Epithelial cell of proximal tubule (primary cell): ENCODE measurements around the gene UBN1. TPM values are rescaled to one million over a fixed set of nuclear protein-coding genes. Genes with fewer than 3 reads are reported as not detected.
"Not testable (repeated sequence)": the region's sequence is repeated elsewhere in the genome, so short reads cannot be mapped to it uniquely, and the experiment has no call there.

ENCODE experiments used
- DNase-seq: peaks from one replicate; pipeline ENCODE4 v3.0.0-alpha.2; 2011; ENCODE audit warnings: low read depth
- H3K4me3 ChIP-seq: 2 replicates; pipeline ENCODE4 v1.5.1; 2011; ENCODE audit warnings: low read depth, mild to moderate bottlenecking, low read length
- CTCF ChIP-seq: conservative IDR thresholded peaks from 2 replicates; pipeline ENCODE4 v1.5.1; 2012; ENCODE audit warnings: low read depth, mild to moderate bottlenecking, low read length
- total RNA-seq: library from RNA; depleted of rRNA; stranded (reverse); fragments of >200 nt; gene quantifications from 2 replicates; pipeline ENCODE4 v1.2.3, GENCODE V29; 2015

Gene UBN1
- total RNA-seq, 1 donor from 2014 or later = 24.5 TPM

GRCh38 chr16:4928227-4928626 is 80.9 kb downstream of the UBN1 start:
- H3K4me3 ChIP-seq = no peak overlapping the region
- no peak for DNase-seq
- TF ChIP-seq CTCF = no peak

- H3K4me3 ChIP-seq, DNase-seq: not testable (repeated sequence)
Observed at GRCh38 chr16:4929619-4930018, 82.3 kb downstream of the UBN1 start.

GRCh38 chr16:4931381-4931780 is 84.1 kb downstream of the UBN1 start:
- no peak for TF ChIP-seq CTCF
- DNase-seq = no peak
- no peak overlapping the region for H3K4me3 ChIP-seq

Other genes starting within 250 kb of the UBN1 start
- gene UBALD1, start 232.6 kb upstream of the UBN1 start, total RNA-seq = 9.2 and 10.4 TPM in 2 replicates
- 40.6 and 41.3 TPM in 2 replicates for gene MGRN1, start 222.7 kb upstream of the UBN1 start, total RNA-seq
- 23.8 and 37.4 TPM in 2 replicates for gene NUDT16L1, start 153.9 kb upstream of the UBN1 start, total RNA-seq
- gene ANKS3, start 113.2 kb upstream of the UBN1 start, total RNA-seq = 13.7 and 22.4 TPM in 2 replicates
- gene DNAAF8, start 112.9 kb upstream of the UBN1 start, total RNA-seq = 2.0 TPM in 1 of 2 replicates, not detected in the other
- 6.9 and 7.6 TPM in 2 replicates for gene ZNF500, start 80.3 kb upstream of the UBN1 start, total RNA-seq
- gene SEPTIN12, start 59.1 kb upstream of the UBN1 start, total RNA-seq = not detected in 2 replicates
- 0.98 and 12.2 TPM in 2 replicates for gene SMIM22, start 52.1 kb upstream of the UBN1 start, total RNA-seq
- gene ROGDI, start 44.8 kb upstream of the UBN1 start, total RNA-seq = 18.8 and 39.6 TPM in 2 replicates
- 33.1 and 50.3 TPM in 2 replicates for gene GLYR1, start 193 bp upstream of the UBN1 start, total RNA-seq
- 9.1 and 21.0 TPM in 2 replicates for gene PPL, start 89.7 kb downstream of the UBN1 start, total RNA-seq
- gene SEC14L5, start 110.8 kb downstream of the UBN1 start, total RNA-seq = under 0.01 TPM in 1 of 2 replicates, not detected in the other
- 15.8 and 25.6 TPM in 2 replicates for gene NAGPA, start 186.5 kb downstream of the UBN1 start, total RNA-seq
- not detected in 2 replicates for gene C16orf89, start 218.5 kb downstream of the UBN1 start, total RNA-seq
- 21.9 and 31.9 TPM in 2 replicates for gene ALG1, start 224.4 kb downstream of the UBN1 start, total RNA-seq